IMR-90 (cell line): Measurements from ENCODE around the gene MAMDC4. TPM values are rescaled to one million over a fixed set of nuclear protein-coding genes. Genes with fewer than 3 reads are reported as not detected.

Experiments
- ATAC-seq: fragments of 200-7000 bp; cut with Tn5 transposase; 2 replicates; pipeline ENCODE4 v1.9.1; 2020; ENCODE audit warnings: low read depth, mild to moderate bottlenecking, moderate library complexity
- BruUV-seq: library from RNA; stranded (reverse); fragments of 400-500 nt; replicated peaks from 2 replicates; lab custom pipeline; 2021; lab: Mats Ljungman, UMichigan
- CTCF ChIA-PET: fragments of 300-600 bp; formaldehyde crosslinking; extraction: SDS; loops from one replicate; lab custom pipeline; 2021; ENCODE audit warnings: antibody characterized with exemption; lab: Yijun Ruan, JAX
- POLR2A ChIA-PET: fragments of 300-600 bp; sonication (Branson Sonifier 250); formaldehyde crosslinking; loops from one replicate; lab custom pipeline; 2022; ENCODE audit warnings: antibody characterized with exemption; ENCODE audit not compliant: unreplicated experiment; lab: Charles Lee
- DNase-seq: peaks from one replicate; pipeline ENCODE4 v3.0.0; 2013
- H2AFZ ChIP-seq: replicated peaks from 2 replicates; pipeline ENCODE3; 2013; ENCODE audit warnings: low read length, mild to moderate bottlenecking; ENCODE audit not compliant: poor library complexity
- H2AK5ac ChIP-seq: 2 replicates; pipeline ENCODE4 v1.6.1; 2013; ENCODE audit warnings: low read depth, low read length, inconsistent platforms
- H2AK9ac ChIP-seq: replicated peaks from 2 replicates; pipeline ENCODE3; 2013; ENCODE audit warnings: mild to moderate bottlenecking, low read depth, low read length, moderate library complexity; ENCODE audit not compliant: poor library complexity
- H2BK120ac ChIP-seq: 2 replicates; pipeline ENCODE4 v1.6.1; 2013; ENCODE audit warnings: low read depth, low read length, inconsistent platforms
- H2BK15ac ChIP-seq: 3 replicates; pipeline ENCODE4 v1.6.1; 2013; ENCODE audit warnings: low read depth, low read length, inconsistent platforms
- H2BK20ac ChIP-seq: 2 replicates; pipeline ENCODE4 v1.6.1; 2013; ENCODE audit warnings: low read depth, mild to moderate bottlenecking, inconsistent platforms, low read length, moderate library complexity
- H2BK5ac ChIP-seq: 2 replicates; pipeline ENCODE4 v1.6.1; 2013; ENCODE audit warnings: mild to moderate bottlenecking, low read depth, low read length, inconsistent platforms; ENCODE audit not compliant: poor library complexity, severe bottlenecking
- H3K14ac ChIP-seq: replicated peaks from 2 replicates; pipeline ENCODE4 v1.6.1; 2013; ENCODE audit warnings: low read depth, low read length, inconsistent platforms
- H3K18ac ChIP-seq: 2 replicates; pipeline ENCODE4 v1.6.1; 2013; ENCODE audit warnings: low read depth, low read length, control low read depth
- H3K23ac ChIP-seq: 2 replicates; pipeline ENCODE4 v1.6.1; 2013; ENCODE audit warnings: low read depth, low read length, inconsistent platforms
- H3K27ac ChIP-seq: 2 replicates; pipeline ENCODE4 v1.5.1; 2013; ENCODE audit warnings: mild to moderate bottlenecking, control low read depth, low read length; ENCODE audit not compliant: insufficient read depth
- H3K27me3 ChIP-seq: 2 replicates; pipeline ENCODE4 v1.6.1; 2013; ENCODE audit warnings: low read length; ENCODE audit not compliant: control insufficient read depth, insufficient read depth
- H3K36me3 ChIP-seq: 2 replicates; pipeline ENCODE4 v1.6.1; 2013; ENCODE audit warnings: low read length, mixed read lengths; ENCODE audit not compliant: control insufficient read depth, insufficient read depth
- H3K4ac ChIP-seq: 2 replicates; pipeline ENCODE4 v1.6.1; 2013; ENCODE audit warnings: low read depth, low read length, inconsistent platforms
- H3K4me1 ChIP-seq: 2 replicates; pipeline ENCODE4 v1.6.1; 2013; ENCODE audit warnings: low read length, mixed read lengths; ENCODE audit not compliant: control insufficient read depth, insufficient read depth
- H3K4me2 ChIP-seq: 2 replicates; pipeline ENCODE4 v1.6.1; 2013; ENCODE audit warnings: low read depth, mild to moderate bottlenecking, control low read depth, low read length, moderate library complexity
- H3K4me3 ChIP-seq: 2 replicates; pipeline ENCODE4 v1.5.1; 2013; ENCODE audit warnings: low read depth, mild to moderate bottlenecking, control low read depth, low read length, moderate library complexity; ENCODE audit not compliant: insufficient read depth
- H3K56ac ChIP-seq: 2 replicates; pipeline ENCODE4 v1.6.1; 2013; ENCODE audit warnings: low read length, inconsistent platforms; ENCODE audit not compliant: insufficient read depth; ENCODE audit errors: extremely low read depth
- H3K79me1 ChIP-seq, 2 experiments: 2 replicates each; pipeline ENCODE4 v1.6.1; 2013; ENCODE audit warnings: low read length in 2 of 2, inconsistent platforms in 1 of 2, low read depth in 1 of 2
- H3K9ac ChIP-seq: 2 replicates; pipeline ENCODE4 v1.6.1; 2013; ENCODE audit warnings: low read depth, low read length, control low read depth
- H3K9me1 ChIP-seq: 2 replicates; pipeline ENCODE4 v1.6.1; 2013; ENCODE audit warnings: low read length, inconsistent platforms; ENCODE audit not compliant: insufficient read depth
- H3K9me3 ChIP-seq: 2 replicates; pipeline ENCODE4 v1.6.1; 2013; ENCODE audit warnings: low read length; ENCODE audit not compliant: control insufficient read depth, insufficient read depth
- H4K20me1 ChIP-seq: 2 replicates; pipeline ENCODE4 v1.6.1; 2013; ENCODE audit warnings: low read length, inconsistent platforms; ENCODE audit not compliant: insufficient read depth
- H4K5ac ChIP-seq: 2 replicates; pipeline ENCODE4 v1.6.1; 2013; ENCODE audit warnings: mild to moderate bottlenecking, low read depth, low read length, control low read depth
- H4K8ac ChIP-seq, 2 experiments: 2 replicates each; pipeline ENCODE4 v1.6.1; 2013; ENCODE audit warnings: low read depth in 2 of 2, low read length in 2 of 2, control low read depth in 1 of 2, inconsistent platforms in 1 of 2
- H4K91ac ChIP-seq: 2 replicates; pipeline ENCODE4 v1.6.1; 2013; ENCODE audit warnings: low read depth, low read length, inconsistent platforms; ENCODE audit not compliant: insufficient read depth
- CEBPB ChIP-seq: IDR thresholded peaks from 2 replicates; pipeline ENCODE4 v1.6.1; 2012; ENCODE audit warnings: low read depth, low read length, improper control_type of control experiment
- CHD1 ChIP-seq: IDR thresholded peaks from 2 replicates; pipeline ENCODE4 v1.6.1; 2012; ENCODE audit warnings: low read depth, low read length, improper control_type of control experiment
- ELK1 ChIP-seq: fragments of 150-350 bp; IDR thresholded peaks from 2 replicates; pipeline ENCODE4 v1.6.1; 2016; ENCODE audit warnings: low read depth, mild to moderate bottlenecking, low read length, moderate library complexity, borderline replicate concordance
- FOS ChIP-seq: fragments of 150-350 bp; IDR thresholded peaks from 2 replicates; pipeline ENCODE4 v1.6.1; 2016; ENCODE audit warnings: low read depth, low read length
- MAFK ChIP-seq: IDR thresholded peaks from 2 replicates; pipeline ENCODE4 v1.6.1; 2012; ENCODE audit warnings: low read depth, low read length, improper control_type of control experiment
- MAZ ChIP-seq: IDR thresholded peaks from 2 replicates; pipeline ENCODE4 v1.6.1; 2012; ENCODE audit warnings: low read depth, mild to moderate bottlenecking, low read length, improper control_type of control experiment, moderate library complexity, borderline replicate concordance
- MXI1 ChIP-seq: IDR thresholded peaks from 2 replicates; pipeline ENCODE4 v1.6.1; 2012; ENCODE audit warnings: low read depth, mild to moderate bottlenecking, low read length, moderate library complexity, borderline replicate concordance
- NFE2L2 ChIP-seq: fragments of 150-350 bp; IDR thresholded peaks from 2 replicates; pipeline ENCODE4 v1.6.1; 2016; ENCODE audit warnings: low read depth, mild to moderate bottlenecking, low read length
- POLR2A ChIP-seq: IDR thresholded peaks from 2 replicates; pipeline ENCODE4 v1.6.1; 2012; ENCODE audit warnings: mild to moderate bottlenecking, low read depth, low read length
- RAD21 ChIP-seq: IDR thresholded peaks from 2 replicates; pipeline ENCODE4 v1.6.1; 2012; ENCODE audit warnings: low read length, improper control_type of control experiment
- RFX5 ChIP-seq: IDR thresholded peaks from 2 replicates; pipeline ENCODE4 v1.8.0; 2012; ENCODE audit warnings: low read depth, mild to moderate bottlenecking, low read length, moderate library complexity
- SMC3 ChIP-seq: fragments of 150-350 bp; IDR thresholded peaks from 2 replicates; pipeline ENCODE4 v1.6.1; 2016; ENCODE audit warnings: low read depth, mild to moderate bottlenecking, antibody characterized with exemption, low read length, moderate library complexity
- WGBS, 2 experiments: methylation state at CpG; one replicate each; pipeline versions ENCODE4 v1.1.5 to v1.1.7; 2013; ENCODE audit warnings: missing lambda C conversion rate in 2 of 2; ENCODE audit not compliant: insufficient read length in 1 of 2; ENCODE audit errors: extremely low coverage in 2 of 2; 5-methylcytosine and 5-hydroxymethylcytosine counted together
- dilution Hi-C: fragments of 300-500 bp; cut with HindIII; formaldehyde crosslinking; loops from one replicate; pipeline ENCODE4 v1.14.3; 2018; ENCODE audit warnings: low sequenced_read_pairs; ENCODE audit not compliant: unreplicated experiment
- in situ Hi-C: fragments of 300-500 bp; cut with MboI; formaldehyde crosslinking; loops from 3 replicates; pipeline ENCODE4 v1.14.3; 2019; ENCODE audit warnings: low sequenced_read_pairs, inconsistent platforms, mixed read lengths
- intact Hi-C: fragments of 100-400 bp; cut with micrococcal nuclease; formaldehyde crosslinking; loops from 2 replicates; pipeline ENCODE4 v1.10.0; 2022
- polyA plus RNA-seq, 3 experiments: library from polyadenylated mRNA; depleted of rRNA; stranded (reverse); fragments of >200 nt; gene quantifications; 2 replicates each; pipeline ENCODE4 v1.2.3, GENCODE V29; 2012; ENCODE audit warnings: low replicate concordance in 1 of 3
- total RNA-seq: library from RNA; depleted of rRNA; stranded (reverse); fragments of >200 nt; gene quantifications from 2 replicates; pipeline ENCODE4 v1.2.3, GENCODE V29; 2012

The MAMDC4 gene
- total and polyA plus RNA-seq, 2 of the 4 experiments (the other 2 are of a cell fraction) = 0.18 to 3.5 TPM

GRCh38 chr9:136832581-136832980 lies 19.6 kb upstream of the MAMDC4 start:
- Histone ChIP-seq H3K4ac (no peak overlapping the region), H2AFZ (no peak overlapping the region), H2AK5ac (no peak overlapping the region), H3K9me1 (no peaks in the 10 kb centered on the region), H4K20me1 (no peaks in the 10 kb centered on the region), H3K27ac (no peak overlapping the region), H3K9ac (no peak overlapping the region), H3K4me2 (no peak overlapping the region), H2BK120ac (no peak overlapping the region), H3K56ac (no peak overlapping the region), H2BK5ac (no peak overlapping the region), H2BK15ac (no peak overlapping the region), H3K4me3 (no peak overlapping the region), H3K9me3 (no peaks in the 10 kb centered on the region), H4K8ac (no peak overlapping the region), H3K79me1 (peaks cover 0 to 3% of the 10 kb centered on the region in 2 experiments; a peak in 1 of 4 replicates), H3K18ac (no peak overlapping the region), H4K5ac (no peak overlapping the region), H3K27me3 (no peaks in the 10 kb centered on the region), H3K14ac (no peak overlapping the region), H3K4me1 (no peaks in the 10 kb centered on the region), H4K91ac (no peak overlapping the region), H3K36me3 (peaks cover 48% of the 10 kb centered on the region), H2BK20ac (no peak overlapping the region), H3K23ac (no peak overlapping the region), H2AK9ac (no peak overlapping the region)
- DNase-seq = no peak
- no peak for ATAC-seq
- dilution Hi-C loops = no loop called here
- TF ChIP-seq FOS = no peak
- no peak for TF ChIP-seq MAZ
- TF ChIP-seq NFE2L2 = no peak
- no peak for TF ChIP-seq POLR2A
- TF ChIP-seq RAD21 = no peak
- TF ChIP-seq CEBPB = no peak
- TF ChIP-seq MAFK = no peak
- TF ChIP-seq ELK1 = no peak
- no peak for TF ChIP-seq SMC3
- TF ChIP-seq CHD1 = no peak
- no peak for TF ChIP-seq MXI1
- TF ChIP-seq RFX5 = no peak
- POLR2A ChIA-PET = no interaction called here
- CTCF ChIA-PET = no interaction called here
- no TSS peak for BruUV-seq
- WGBS, 2 experiments = 92% methylated on average over 2 of the region's 9 CpGs; no CpG with 5 or more reads in 1 of the 2 experiments
- in situ Hi-C loops = no loop called here
- intact Hi-C loops = no loop called here
